Erythroblast (primary cell): ENCODE measurements around the gene CLTCL1.

Source experiments
- GATA1 ChIP-seq: IDR thresholded peaks from 2 replicates; pipeline ENCODE4 v1.6.1; 2011; ENCODE audit warnings: low read depth, mild to moderate bottlenecking, control low read depth, low read length, moderate library complexity
- POLR2A ChIP-seq: IDR thresholded peaks from 2 replicates; pipeline ENCODE4 v1.6.1; 2011; ENCODE audit warnings: mild to moderate bottlenecking, low read length

GRCh38 chr22:19304547-19304946 is 13.0 kb upstream of the CLTCL1 start:
- TF ChIP-seq POLR2A (no peak), GATA1 (no peak)
